ENCODE measurements around the gene CAPRIN2.

Gene CAPRIN2

DNA sequence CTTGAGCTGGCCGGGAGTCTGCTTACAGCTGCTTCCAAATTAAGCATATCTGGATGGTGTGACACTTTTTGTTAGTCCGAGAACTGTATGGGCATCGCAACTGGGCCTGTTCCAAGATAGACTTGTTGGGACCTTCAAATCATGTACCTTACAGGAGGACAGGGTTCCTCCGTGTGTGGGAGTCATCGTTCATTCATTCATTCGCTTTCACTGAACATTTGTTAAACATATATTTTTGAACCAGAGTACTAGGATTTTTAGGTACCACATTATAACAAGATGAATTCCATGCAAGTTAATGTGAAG, 58.7 kb downstream of the CAPRIN2 start:
- Mint-ChIP-seq H3K4me3 (peak overlapping the region; percentile 98 to 99 (median 98)), H3K27me3 (ENCODE audit: low read depth) (peaks cover 6% of the 10 kb centered on the region), H3K4me1 (peaks cover 58% of the 10 kb centered on the region), H3K36me3 (ENCODE audit: low read depth) (no peaks in the 10 kb centered on the region), H3K27ac (peak overlapping the region; percentile 91 to 96 (median 94)), H3K9me3 (no peaks in the 10 kb centered on the region)
- TF ChIP-seq, protein P1, sequence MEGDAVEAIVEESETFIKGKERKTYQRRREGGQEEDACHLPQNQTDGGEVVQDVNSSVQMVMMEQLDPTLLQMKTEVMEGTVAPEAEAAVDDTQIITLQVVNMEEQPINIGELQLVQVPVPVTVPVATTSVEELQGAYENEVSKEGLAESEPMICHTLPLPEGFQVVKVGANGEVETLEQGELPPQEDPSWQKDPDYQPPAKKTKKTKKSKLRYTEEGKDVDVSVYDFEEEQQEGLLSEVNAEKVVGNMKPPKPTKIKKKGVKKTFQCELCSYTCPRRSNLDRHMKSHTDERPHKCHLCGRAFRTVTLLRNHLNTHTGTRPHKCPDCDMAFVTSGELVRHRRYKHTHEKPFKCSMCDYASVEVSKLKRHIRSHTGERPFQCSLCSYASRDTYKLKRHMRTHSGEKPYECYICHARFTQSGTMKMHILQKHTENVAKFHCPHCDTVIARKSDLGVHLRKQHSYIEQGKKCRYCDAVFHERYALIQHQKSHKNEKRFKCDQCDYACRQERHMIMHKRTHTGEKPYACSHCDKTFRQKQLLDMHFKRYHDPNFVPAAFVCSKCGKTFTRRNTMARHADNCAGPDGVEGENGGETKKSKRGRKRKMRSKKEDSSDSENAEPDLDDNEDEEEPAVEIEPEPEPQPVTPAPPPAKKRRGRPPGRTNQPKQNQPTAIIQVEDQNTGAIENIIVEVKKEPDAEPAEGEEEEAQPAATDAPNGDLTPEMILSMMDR (IDR thresholded peaks at IDR 0.05; ENCODE audit: unreplicated experiment in 3 of 3), result no peak

DNA sequence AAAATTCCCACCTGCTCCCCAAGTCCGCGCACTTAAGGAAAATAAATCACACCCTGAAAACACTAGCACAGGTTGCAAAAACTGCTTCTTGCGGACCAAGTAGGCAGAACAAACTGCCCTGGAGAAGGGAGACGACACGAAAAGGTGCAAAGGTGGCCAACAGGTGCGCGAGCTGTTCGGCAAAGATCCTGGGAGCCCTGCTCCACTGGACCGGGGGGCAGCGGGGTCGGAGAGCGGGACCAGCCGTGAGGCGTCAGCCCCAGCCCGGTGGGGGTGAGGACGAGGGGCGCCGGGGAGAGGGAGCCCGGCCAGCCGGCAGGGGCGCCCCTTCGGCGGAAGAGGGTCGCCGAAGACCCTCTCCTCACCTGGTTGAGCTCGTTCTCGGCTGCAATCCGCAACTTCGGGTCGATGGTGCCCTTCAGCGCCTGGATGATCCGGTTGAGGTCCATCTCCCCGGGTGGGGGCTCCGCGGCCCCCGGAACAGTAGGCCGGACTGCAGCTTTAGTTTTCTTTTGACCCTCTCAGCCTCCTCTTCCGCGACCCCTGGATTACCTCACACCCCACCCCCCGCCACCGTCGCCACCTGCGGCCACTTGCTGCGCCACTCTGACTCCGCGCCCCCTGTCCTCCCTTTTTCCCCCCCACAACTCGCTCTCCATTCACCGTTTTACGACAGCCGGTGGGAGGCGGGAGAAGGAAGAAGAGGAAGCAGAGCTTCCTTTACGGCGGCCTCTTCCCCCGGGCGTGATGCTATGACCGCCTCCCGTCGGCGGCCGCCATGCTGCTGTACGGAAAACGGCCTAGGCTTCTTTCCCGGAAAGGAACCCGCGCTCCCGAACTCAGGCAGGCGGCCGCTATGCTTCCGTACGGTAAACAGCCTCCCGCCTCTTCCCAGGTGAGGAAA, 59.3 kb downstream of the CAPRIN2 start, which contains the start of gene IPO8:
IPO8 (minus strand) TSS at position 671 of the 904 bp plus-strand sequence; CDS start at position 449, 222 bp downstream.
- Mint-ChIP-seq H3K27ac (peak within 1 kb of the TSS; percentile 91 to 96 (median 94)), H3K36me3 (ENCODE audit: low read depth) (no peaks in the 10 kb centered on the region), H3K4me3 (peak within 1 kb of the TSS; percentile 98 to 99 (median 98)), H3K9me3 (no peaks in the 10 kb centered on the region), H3K27me3 (ENCODE audit: low read depth) (peaks cover 6% of the 10 kb centered on the region), H3K4me1 (peaks cover 54% of the 10 kb centered on the region)
- TF ChIP-seq, protein P1 (IDR thresholded peaks at IDR 0.05; ENCODE audit: unreplicated experiment in 3 of 3), result peak; percentile 40 to 50 (median 44)

DNA sequence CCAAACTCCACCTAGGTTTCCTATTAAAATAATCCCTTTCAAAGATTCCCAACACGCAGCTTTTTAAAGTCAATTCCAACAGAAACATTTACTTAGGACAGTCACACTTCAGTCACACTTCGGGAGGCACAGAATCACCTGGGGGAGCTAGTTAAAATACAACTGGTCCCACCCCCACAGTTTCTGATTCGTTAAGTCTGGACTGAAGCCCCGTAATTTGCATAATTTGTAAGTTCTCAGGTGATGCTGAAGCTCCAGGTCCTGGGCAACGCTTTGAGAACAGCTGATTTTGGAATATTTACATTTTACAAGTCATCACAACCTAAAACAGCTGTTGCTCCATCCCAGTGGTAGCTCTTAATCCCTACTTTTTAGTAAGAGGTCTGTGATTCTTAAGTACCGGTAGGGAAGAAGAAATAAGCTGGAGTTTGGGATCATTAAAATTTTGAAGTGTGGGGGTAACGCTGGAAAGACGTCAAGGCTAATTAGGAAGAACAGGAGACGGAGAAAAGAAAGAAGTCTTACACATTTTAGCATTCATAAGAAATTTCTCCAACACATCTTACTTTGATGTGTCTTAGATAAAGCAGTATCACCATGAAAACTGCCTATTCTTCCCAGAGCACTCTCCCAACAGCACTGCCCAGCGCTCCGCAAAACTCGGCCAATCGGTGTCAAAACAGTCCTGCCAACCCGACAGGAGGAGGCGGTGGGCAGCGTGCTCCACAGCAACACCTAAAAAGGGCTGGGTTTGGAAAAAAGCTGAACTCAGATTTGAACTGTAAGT, 60.1 kb downstream of the CAPRIN2 start:
- Mint-ChIP-seq H3K9me3 (no peaks in the 10 kb centered on the region), H3K4me1 (peaks cover 47% of the 10 kb centered on the region), H3K36me3 (ENCODE audit: low read depth) (peaks cover 5% of the 10 kb centered on the region), H3K27me3 (ENCODE audit: low read depth) (peaks cover 6% of the 10 kb centered on the region), H3K27ac (peak overlapping the region; percentile 52 to 96 (median 91)), H3K4me3 (peak overlapping the region; percentile 98 to 99 (median 98))
- TF ChIP-seq, protein P1 (IDR thresholded peaks at IDR 0.05; ENCODE audit: unreplicated experiment in 3 of 3), result no peak

DNA sequence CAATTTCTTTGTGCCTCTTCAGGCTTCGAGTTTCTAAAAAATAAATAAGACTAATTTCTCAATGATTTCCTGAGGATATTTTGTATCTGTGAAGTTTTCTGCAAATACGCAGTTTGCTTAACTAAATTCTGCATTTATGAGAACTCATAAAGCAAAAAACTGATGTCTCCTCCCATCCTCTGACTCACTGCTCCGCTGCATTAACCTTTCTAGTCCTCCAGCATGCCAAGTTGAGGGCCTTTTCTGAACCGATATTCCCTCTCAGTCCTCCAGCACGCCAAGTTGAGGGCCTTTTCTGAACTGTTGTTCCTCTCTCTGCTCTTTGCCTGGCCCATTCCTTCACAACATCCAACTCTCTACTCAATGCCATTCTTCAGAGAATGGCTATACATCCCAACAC, 62.3 kb downstream of the CAPRIN2 start:
- Mint-ChIP-seq H3K4me3 (peak overlapping the region in 2 of 3 experiments; percentile 3 to 5), H3K27ac (no peak overlapping the region), H3K36me3 (ENCODE audit: low read depth) (peaks cover 5% of the 10 kb centered on the region), H3K4me1 (peaks cover 42% of the 10 kb centered on the region), H3K27me3 (ENCODE audit: low read depth) (peaks cover 4% of the 10 kb centered on the region), H3K9me3 (no peaks in the 10 kb centered on the region)
- TF ChIP-seq, protein P1 (IDR thresholded peaks at IDR 0.05; ENCODE audit: unreplicated experiment in 3 of 3), result no peak

DNA sequence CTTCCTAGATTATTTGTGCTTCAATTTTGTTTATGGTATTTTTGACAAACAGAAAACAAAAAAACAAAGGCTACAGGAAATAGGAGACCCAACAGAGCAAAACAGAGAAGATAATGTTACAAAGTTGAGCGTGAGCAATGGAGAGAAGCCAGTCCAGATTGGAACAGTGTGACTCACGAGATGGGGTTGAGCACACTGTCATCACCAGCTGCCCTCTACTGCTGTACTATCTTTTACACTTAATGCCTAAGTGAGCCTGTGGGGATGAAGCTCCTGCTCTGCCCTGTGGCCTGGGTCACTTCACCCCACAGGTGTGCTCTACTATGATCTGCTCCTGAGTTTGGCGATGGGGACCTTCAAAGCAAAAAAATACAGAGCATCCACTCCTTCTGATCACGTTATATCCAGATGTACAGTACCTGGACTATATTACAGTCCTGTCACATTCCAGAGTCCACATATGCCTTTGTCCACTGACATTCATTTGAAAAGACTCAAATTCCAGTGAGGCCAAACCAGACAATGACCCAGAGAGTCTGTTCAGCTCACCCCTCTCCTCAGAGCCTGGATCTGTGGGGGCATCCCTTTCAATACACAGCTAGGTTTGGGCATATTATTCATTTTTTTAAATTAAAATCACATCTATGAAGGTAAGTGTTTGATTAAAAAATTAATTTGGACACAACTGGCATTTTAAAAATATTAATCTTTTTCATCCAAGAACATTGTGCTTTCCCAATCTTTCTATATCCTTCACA, 63.5 kb downstream of the CAPRIN2 start:
- peaks cover 5% of the 10 kb centered on the region for H3K36me3 Mint-ChIP-seq (ENCODE audit: low read depth)
- peaks cover 4% of the 10 kb centered on the region for H3K27me3 Mint-ChIP-seq (ENCODE audit: low read depth)
- H3K9me3 Mint-ChIP-seq, result no peaks in the 10 kb centered on the region
- H3K27ac Mint-ChIP-seq, result no peak overlapping the region
- TF ChIP-seq, protein P1 (IDR thresholded peaks at IDR 0.05; ENCODE audit: unreplicated experiment in 3 of 3), result no peak
- peaks cover 40% of the 10 kb centered on the region for H3K4me1 Mint-ChIP-seq
- no peak overlapping the region for H3K4me3 Mint-ChIP-seq
